Measurements from ENCODE around the gene ASB11.
"Not testable (repeated sequence)": the region's sequence is repeated elsewhere in the genome, so short reads cannot be mapped to it uniquely, and the experiment has no call there.

The ASB11 gene

GRCh38 chrX:15315509-15315908 lies at the start of gene ASB11:
Gene ASB11 (minus strand): TSS chrX:15315640. CDS start chrX:15315605, 35 bp downstream.
- DNase-seq, result no peak

DNA sequence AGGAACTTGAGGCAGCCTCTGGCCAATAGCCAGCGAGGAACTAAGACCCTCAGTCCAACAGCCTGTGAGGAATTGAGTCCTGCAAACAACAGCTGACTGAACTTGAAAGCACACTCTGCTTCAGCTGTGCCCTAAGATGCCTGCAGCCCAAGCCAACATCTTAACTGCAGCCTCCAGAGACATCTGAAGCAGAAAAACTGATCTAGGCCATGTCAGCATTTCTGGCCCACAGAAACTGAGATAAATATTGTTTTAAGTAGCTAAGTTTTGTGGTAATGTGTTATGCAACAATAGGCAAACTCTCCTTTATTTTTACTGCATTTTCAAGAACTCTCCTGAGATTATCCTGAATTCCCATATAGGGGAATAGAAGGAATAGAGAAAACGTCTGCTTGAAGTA lies 44.3 kb upstream of the ASB11 start:
- no peak for DNase-seq

- DNase-seq, result no peak
Measured at GRCh38 chrX:15358533-15358932, 43.1 kb upstream of the ASB11 start.

DNA sequence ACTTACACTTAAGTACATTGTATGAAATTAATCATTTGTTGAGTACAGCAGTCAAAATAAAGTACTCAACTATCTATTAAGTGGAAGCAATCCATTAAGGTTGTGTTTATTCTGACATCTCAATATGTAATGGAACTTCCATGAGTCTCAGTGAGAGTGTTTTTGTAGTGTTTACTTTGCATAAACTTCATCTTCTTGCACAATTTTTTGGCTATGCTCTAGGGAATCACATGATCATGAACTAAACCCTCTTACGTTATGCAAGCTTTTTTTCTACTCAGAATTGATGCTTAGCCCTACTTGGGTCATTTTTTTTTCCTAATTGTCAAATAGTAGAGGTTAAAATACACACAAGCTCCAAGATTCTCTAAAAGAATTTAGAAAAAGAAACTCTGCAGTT lies 41.0 kb upstream of the ASB11 start:
- DNase-seq, result no peak

DNA sequence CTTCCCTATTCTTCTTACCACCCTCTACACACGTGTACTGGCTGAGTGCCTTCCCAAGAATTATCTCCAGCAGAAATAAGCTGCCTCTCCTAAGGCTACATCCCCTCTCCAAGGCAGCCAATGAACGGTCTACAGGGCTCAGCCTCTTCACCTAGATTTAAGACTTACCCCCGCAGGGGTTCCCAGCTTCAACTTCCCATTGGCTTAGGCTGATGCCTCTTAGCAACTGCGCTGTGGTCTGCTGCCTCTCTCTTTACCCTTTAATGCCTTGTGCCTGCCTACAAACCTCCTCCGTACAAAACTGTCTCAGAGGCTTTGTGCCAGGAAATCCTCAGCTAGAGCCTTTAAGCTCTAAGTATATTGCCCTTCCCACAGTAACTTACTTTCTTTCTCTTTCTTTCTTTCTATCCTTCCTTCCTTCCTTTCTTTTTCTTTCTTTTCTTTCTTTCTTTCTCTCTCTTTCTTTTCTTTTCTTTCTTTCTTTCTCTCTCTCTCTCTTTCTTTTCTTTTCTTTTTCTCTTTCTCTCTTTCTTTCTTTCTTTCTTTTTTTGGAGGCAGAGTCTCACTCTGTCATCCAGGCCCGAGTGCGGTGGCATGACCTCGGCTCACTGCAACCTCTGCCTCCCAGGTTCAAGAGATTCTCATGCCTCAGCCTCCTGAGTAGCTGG lies 35.0 kb upstream of the ASB11 start:
- DNase-seq, result no peak

DNA sequence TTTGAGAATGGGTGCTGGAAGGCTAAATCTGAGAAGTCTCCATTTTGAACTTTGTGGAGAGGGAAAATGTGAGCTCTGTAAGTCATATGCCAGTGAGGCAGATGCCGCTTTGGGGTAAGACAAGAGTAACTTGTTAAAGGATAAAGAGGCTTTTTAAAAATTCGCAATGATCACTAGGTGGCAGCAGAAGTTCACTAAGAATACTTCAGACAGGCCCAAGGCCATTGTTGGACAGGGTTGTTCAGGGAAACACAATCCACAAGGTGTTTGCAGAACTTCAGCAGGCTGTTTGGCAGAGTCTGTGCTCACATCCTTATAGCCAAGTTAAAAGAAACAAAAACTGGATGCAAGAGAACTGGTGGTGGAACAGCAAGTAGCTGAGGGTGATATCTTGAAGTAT lies 33.6 kb upstream of the ASB11 start:
- DNase-seq, result no peak

DNA sequence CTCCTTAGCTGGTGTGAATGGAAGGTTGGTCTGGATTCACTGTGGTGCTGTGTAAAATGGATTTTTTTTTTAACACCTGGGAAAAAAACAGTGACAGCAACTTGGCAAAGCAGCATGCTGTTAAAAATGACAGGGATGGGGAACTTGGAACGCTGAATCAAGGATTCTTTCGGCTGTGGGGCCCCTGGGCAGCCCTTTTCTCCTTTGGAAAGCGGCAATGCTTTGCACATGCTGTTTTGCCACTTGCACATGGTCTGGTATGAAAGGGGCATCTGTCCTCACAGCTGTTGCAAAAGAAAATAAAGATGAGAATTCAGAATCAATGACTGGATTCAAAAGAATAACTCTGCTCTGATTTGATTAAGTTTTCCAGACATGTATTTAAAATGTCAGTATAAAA lies 30.5 kb upstream of the ASB11 start:
- DNase-seq, result no peak

DNA sequence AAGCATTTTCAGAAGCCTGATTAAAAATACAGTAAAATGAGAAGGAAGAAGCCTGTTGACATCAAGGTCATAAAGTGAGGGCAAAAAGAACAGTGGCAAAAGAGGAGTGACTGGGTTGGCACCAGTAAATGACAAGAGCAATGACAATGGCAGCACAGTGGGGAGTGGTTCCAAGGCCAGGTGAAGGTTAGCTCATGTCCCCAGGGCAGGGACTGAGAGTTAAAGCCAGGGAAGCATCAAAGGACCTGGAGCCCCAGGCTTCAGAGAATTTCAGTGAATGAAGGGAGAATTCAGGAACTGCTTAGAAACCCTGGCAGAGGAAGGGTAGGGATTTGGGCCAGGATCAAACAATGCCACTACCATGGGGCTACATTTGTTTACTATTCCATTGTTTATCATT lies 28.7 kb upstream of the ASB11 start:
- DNase-seq, result no peak

GRCh38 chrX:15343075-15343476 lies 27.6 kb upstream of the ASB11 start:
- DNase-seq, result no peak

- DNase-seq, result no peak
Measured at GRCh38 chrX:15340867-15341266, 25.4 kb upstream of the ASB11 start.

DNA sequence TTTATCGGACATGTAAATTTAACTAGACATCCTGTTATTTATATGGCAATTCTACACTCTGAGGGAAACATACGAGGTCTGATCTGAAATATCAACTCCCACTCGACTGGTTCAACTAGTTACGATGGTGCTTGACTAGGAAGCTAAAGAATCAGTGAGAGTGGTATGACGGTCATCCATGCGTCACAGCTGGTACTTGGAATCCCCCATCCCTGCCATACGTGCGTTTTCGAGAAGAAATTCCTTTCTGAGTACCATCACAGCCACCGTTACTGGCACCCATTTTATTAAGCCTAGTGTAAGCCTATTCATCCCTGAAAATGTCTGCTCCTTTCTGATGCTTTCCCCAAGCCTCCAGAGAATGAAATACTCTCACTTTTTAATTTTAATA lies 20.6 kb upstream of the ASB11 start:
- peak; percentile 19 for DNase-seq

- DNase-seq, result peak; percentile 85
Measured at GRCh38 chrX:15335135-15336022, 19.9 kb upstream of the ASB11 start, which contains the start of gene PIGA. Gene PIGA (minus strand): TSS chrX:15335523. CDS start chrX:15331930, 3,593 bp downstream.

GRCh38 chrX:15334561-15334960 lies 19.1 kb upstream of the ASB11 start:
- DNase-seq, result no peak

GRCh38 chrX:15328821-15329220 lies 13.4 kb upstream of the ASB11 start:
- no peak for DNase-seq

DNA sequence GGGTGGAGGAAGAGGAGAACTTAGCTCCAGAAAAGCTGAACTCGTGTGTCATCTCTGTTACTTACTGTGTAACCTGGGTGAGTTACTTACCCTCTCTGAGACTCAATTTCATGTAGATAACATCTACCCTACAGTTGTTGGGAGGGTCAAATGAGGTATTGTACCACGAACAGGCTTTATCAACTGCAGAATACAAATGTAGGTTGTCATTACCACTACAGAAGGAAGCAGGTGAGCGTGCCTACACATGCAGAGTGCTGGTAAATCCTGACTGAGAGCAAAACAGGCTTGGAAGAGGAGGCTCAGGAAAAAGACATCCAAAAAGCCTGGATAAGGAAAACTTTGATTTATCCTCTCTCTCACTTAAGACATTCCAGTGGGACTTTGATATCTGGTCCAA lies 12.7 kb upstream of the ASB11 start:
- DNase-seq, result no peak

DNA sequence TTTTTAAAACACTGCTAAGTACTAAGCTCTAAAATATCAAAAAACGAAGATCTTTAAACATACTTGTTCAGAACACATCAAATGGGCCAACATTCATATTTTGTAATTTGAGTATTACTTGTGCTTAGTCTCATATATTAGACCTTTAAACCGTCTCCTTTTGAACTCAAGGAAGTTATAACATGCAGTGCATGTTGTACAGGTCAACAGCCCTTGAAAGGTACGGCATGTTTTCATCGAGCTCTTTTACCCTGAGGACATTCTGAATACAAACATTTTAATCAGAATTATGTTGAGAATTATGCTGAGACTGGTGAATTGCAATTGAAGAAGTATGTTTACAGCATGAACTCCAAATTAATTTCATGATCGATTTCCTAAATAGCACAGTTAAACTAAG lies 7.0 kb upstream of the ASB11 start:
- DNase-seq, result no peak

DNA sequence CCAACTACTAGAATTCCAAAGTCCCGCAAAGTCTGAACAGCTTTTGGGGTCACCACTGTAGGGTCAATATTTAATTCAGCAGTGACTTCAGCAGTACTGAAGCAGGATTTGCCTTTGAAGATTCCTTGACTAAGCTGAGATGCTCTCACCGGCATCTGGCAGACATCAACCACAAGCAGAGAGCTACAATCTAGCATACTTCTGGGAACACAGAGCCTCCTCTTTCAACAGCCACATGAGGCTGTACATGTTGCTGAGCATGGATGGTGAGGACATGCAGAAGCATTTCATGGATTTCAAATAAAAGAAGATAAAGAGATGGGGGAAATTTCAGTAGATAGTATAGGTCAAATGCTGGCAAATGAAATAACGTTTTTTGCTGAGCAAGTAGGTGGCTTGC lies 6.6 kb upstream of the ASB11 start:
- DNase-seq, result no peak

GRCh38 chrX:15321447-15321846 lies 6.0 kb upstream of the ASB11 start:
- no peak for DNase-seq

DNA sequence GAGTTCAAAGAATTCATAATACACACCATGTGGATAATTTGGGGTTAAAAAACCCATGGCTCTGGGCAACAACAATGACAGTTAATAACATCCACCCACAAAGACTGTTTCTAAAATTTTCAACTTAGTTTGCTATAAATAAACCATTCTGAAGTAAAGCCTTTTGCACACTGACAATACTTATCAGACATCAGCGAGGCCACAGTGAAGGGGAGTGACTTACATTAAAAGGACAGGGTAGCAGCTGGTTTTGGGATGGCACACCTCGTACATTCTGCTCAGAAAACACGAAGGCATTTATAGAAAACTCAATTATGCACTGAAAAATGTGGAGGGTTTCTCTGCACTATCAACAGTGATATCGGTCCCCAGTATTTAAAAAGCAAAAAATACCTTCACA lies 4.9 kb upstream of the ASB11 start:
- DNase-seq, result no peak

DNA sequence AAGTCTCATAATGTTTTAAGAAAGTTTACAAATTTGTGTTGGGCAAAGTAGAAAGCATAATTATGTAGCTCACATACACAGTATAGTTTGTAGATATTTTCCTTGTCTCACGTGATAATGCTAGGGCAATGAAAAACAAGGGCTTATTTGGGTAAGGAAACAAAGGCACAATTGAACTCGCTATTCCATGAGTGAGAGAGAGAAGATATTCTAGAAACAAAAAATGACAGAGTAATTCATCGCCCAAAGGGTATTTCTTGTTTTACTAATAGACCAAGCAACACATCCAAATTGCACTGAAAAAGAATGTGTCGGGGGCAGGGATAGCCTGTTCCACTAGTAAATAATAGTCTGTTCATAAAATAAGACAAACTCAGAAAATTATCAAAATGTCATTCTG lies 3.6 kb upstream of the ASB11 start:
- DNase-seq, result no peak

DNA sequence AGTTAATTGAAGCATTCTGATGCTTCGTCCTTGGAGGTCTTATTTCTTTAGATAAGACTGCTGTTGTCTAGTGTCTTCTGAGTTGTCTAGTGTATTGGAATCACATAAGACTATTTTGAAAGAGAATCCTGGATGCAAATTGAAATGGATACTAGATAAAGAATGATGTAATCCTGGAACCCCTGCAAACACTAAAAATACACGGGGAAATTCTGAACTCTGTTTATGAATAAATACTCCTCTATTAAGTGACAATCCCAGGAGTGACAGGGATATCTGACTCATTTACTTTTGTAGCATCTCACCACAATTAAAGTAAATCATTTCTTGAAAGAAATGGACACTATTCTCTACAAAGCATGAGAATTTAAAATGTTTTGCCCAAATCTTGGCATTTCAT lies 968 bp downstream of the ASB11 start:
- no peak for DNase-seq

DNA sequence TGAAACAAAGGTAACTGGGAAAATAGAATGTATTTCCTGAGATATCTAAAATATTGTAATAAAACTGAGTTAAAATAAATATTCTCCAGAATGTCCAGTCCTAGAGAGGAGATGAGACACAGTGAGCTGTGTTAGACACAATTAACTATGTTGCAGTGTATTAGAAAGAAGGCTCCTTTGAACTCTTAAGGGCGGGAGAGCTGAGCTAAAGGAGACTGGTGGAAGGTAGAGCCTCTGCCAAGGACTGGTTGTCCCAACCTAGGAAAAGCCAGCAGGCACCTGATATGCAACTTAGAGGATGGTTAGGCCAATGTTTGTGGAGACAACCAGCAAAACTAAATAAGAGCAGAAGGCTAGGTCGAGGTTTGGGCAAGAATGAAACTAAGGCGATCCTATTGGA lies 4.3 kb downstream of the ASB11 start:
- DNase-seq, result no peak

GRCh38 chrX:15310117-15310516 lies 5.3 kb downstream of the ASB11 start:
- DNase-seq, result no peak

GRCh38 chrX:15305899-15306298 lies 9.5 kb downstream of the ASB11 start:
- not testable (repeated sequence) for DNase-seq
